Measurements from ENCODE around the gene LIX1L. TPM values are rescaled to one million over a fixed set of nuclear protein-coding genes. Genes with fewer than 3 reads are reported as not detected.

LIX1L gene
- total and polyA plus RNA-seq, 2 donors: 13.1 to 22.0 TPM

- H3K4me1 ChIP-seq (ENCODE audit: control insufficient read depth in 2 of 2, insufficient read depth in 2 of 2, low read length in 2 of 2): no peaks in the 10 kb centered on the region
- 89% methylated on average over 5 of the region's 5 CpGs for WGBS
- DNase-seq (ENCODE audit: low read depth in 6 of 9, low spot score in 9 of 9): no peak
- H3K4me3 ChIP-seq (ENCODE audit: low read length in 2 of 2): no peak overlapping the region
- no peaks in the 10 kb centered on the region for H3K9me3 ChIP-seq (ENCODE audit: control insufficient read depth in 2 of 2, insufficient read depth in 1 of 2, low read length in 1 of 2)
- no peak overlapping the region for H3K27ac ChIP-seq (ENCODE audit: low read depth in 1 of 2, low read length in 1 of 2)
- H3K36me3 ChIP-seq (ENCODE audit: control insufficient read depth in 2 of 2, insufficient read depth in 2 of 2, low read length in 1 of 2): no peaks in the 10 kb centered on the region
- H3K27me3 ChIP-seq (ENCODE audit: control insufficient read depth in 2 of 2, insufficient read depth in 1 of 2, low read length in 1 of 2): no peaks in the 10 kb centered on the region
These were observed 59.1 kb downstream of the LIX1L start for GRCh38 chr1:145898756-145899155.

GRCh38 chr1:145897969-145898368 is 59.8 kb downstream of the LIX1L start:
- WGBS: 91% methylated on average over 1 of the region's 1 CpG
- no peaks in the 10 kb centered on the region for H3K36me3 ChIP-seq (ENCODE audit: control insufficient read depth in 2 of 2, insufficient read depth in 2 of 2, low read length in 1 of 2)
- H3K27me3 ChIP-seq (ENCODE audit: control insufficient read depth in 2 of 2, insufficient read depth in 1 of 2, low read length in 1 of 2): no peaks in the 10 kb centered on the region
- H3K4me3 ChIP-seq (ENCODE audit: low read length in 2 of 2): no peak overlapping the region
- H3K4me1 ChIP-seq (ENCODE audit: control insufficient read depth in 2 of 2, insufficient read depth in 2 of 2, low read length in 2 of 2): no peaks in the 10 kb centered on the region
- H3K27ac ChIP-seq (ENCODE audit: low read depth in 1 of 2, low read length in 1 of 2): no peak overlapping the region
- no peaks in the 10 kb centered on the region for H3K9me3 ChIP-seq (ENCODE audit: control insufficient read depth in 2 of 2, insufficient read depth in 1 of 2, low read length in 1 of 2)
- no peak for DNase-seq (ENCODE audit: low read depth in 6 of 9, low spot score in 9 of 9)

GRCh38 chr1:145895471-145895870 is 62.3 kb downstream of the LIX1L start:
- no peaks in the 10 kb centered on the region for H3K27me3 ChIP-seq (ENCODE audit: control insufficient read depth in 2 of 2, insufficient read depth in 1 of 2, low read length in 1 of 2)
- WGBS: 93% methylated on average over 1 of the region's 1 CpG
- no peak overlapping the region for H3K4me3 ChIP-seq (ENCODE audit: low read length in 2 of 2)
- no peak for DNase-seq (ENCODE audit: low read depth in 6 of 9, low spot score in 9 of 9)
- no peak overlapping the region for H3K27ac ChIP-seq (ENCODE audit: low read depth in 1 of 2, low read length in 1 of 2)
- no peaks in the 10 kb centered on the region for H3K36me3 ChIP-seq (ENCODE audit: control insufficient read depth in 2 of 2, insufficient read depth in 2 of 2, low read length in 1 of 2)
- peaks cover 0 to 5% of the 10 kb centered on the region in 2 donors for H3K4me1 ChIP-seq (ENCODE audit: control insufficient read depth in 2 of 2, insufficient read depth in 2 of 2, low read length in 2 of 2)
- no peaks in the 10 kb centered on the region for H3K9me3 ChIP-seq (ENCODE audit: control insufficient read depth in 2 of 2, insufficient read depth in 1 of 2, low read length in 1 of 2)

GRCh38 chr1:145893306-145894055 is 64.3 kb downstream of the LIX1L start:
- Histone ChIP-seq H3K27me3 (ENCODE audit: control insufficient read depth in 2 of 2, insufficient read depth in 1 of 2, low read length in 1 of 2) (no peaks in the 10 kb centered on the region), H3K4me1 (ENCODE audit: control insufficient read depth in 2 of 2, insufficient read depth in 2 of 2, low read length in 2 of 2) (peaks cover 0 to 5% of the 10 kb centered on the region in 2 donors), H3K9me3 (ENCODE audit: control insufficient read depth in 2 of 2, insufficient read depth in 1 of 2, low read length in 1 of 2) (no peaks in the 10 kb centered on the region), H3K4me3 (ENCODE audit: low read length in 2 of 2) (no peak overlapping the region), H3K36me3 (ENCODE audit: control insufficient read depth in 2 of 2, insufficient read depth in 2 of 2, low read length in 1 of 2) (no peaks in the 10 kb centered on the region), H3K27ac (ENCODE audit: low read depth in 1 of 2, low read length in 1 of 2) (no peak overlapping the region)
- no peak for DNase-seq (ENCODE audit: low read depth in 6 of 9, low spot score in 9 of 9)
- 96% methylated on average over 7 of the region's 7 CpGs for WGBS

- H3K4me3 ChIP-seq (ENCODE audit: low read length in 2 of 2): no peak overlapping the region
These were observed 65.2 kb downstream of the LIX1L start for GRCh38 chr1:145892486-145893087.

GRCh38 chr1:145891587-145892485 is 66.0 kb downstream of the LIX1L start:
- peak overlapping the region; percentile 28 to 83 for H3K27ac ChIP-seq (ENCODE audit: low read depth in 1 of 2, low read length in 1 of 2)
- no peaks in the 10 kb centered on the region for H3K36me3 ChIP-seq (ENCODE audit: control insufficient read depth in 2 of 2, insufficient read depth in 2 of 2, low read length in 1 of 2)
- H3K4me3 ChIP-seq (ENCODE audit: low read length in 2 of 2): no peak overlapping the region
- H3K9me3 ChIP-seq (ENCODE audit: control insufficient read depth in 2 of 2, insufficient read depth in 1 of 2, low read length in 1 of 2): no peaks in the 10 kb centered on the region
- peaks cover 0 to 2% of the 10 kb centered on the region in 2 donors for H3K27me3 ChIP-seq (ENCODE audit: control insufficient read depth in 2 of 2, insufficient read depth in 1 of 2, low read length in 1 of 2)
- 29% methylated on average over 6 of the region's 6 CpGs for WGBS
- peaks cover 0 to 5% of the 10 kb centered on the region in 2 donors for H3K4me1 ChIP-seq (ENCODE audit: control insufficient read depth in 2 of 2, insufficient read depth in 2 of 2, low read length in 2 of 2)
- DNase-seq (ENCODE audit: low read depth in 6 of 9, low spot score in 9 of 9): peak in 7 of 9 donors; percentile 23 to 61 (median 29)

More at GRCh38 chr1:145892486-145893087, 65.2 kb downstream of the LIX1L start:
- Histone ChIP-seq H3K9me3 (ENCODE audit: control insufficient read depth in 2 of 2, insufficient read depth in 1 of 2, low read length in 1 of 2) (no peaks in the 10 kb centered on the region), H3K4me1 (ENCODE audit: control insufficient read depth in 2 of 2, insufficient read depth in 2 of 2, low read length in 2 of 2) (peaks cover 0 to 5% of the 10 kb centered on the region in 2 donors), H3K27ac (ENCODE audit: low read depth in 1 of 2, low read length in 1 of 2) (peak overlapping the region; percentile 28 to 83), H3K36me3 (ENCODE audit: control insufficient read depth in 2 of 2, insufficient read depth in 2 of 2, low read length in 1 of 2) (no peaks in the 10 kb centered on the region), H3K27me3 (ENCODE audit: control insufficient read depth in 2 of 2, insufficient read depth in 1 of 2, low read length in 1 of 2) (no peaks in the 10 kb centered on the region)
- DNase-seq (ENCODE audit: low read depth in 6 of 9, low spot score in 9 of 9): no peak
- WGBS: 92% methylated on average over 3 of the region's 3 CpGs

- peak overlapping the region in 1 of 2 donors; percentile 25 for H3K27ac ChIP-seq (ENCODE audit: low read depth in 1 of 2, low read length in 1 of 2)
- no peaks in the 10 kb centered on the region for H3K36me3 ChIP-seq (ENCODE audit: control insufficient read depth in 2 of 2, insufficient read depth in 2 of 2, low read length in 1 of 2)
- WGBS: 95% methylated on average over 1 of the region's 1 CpG
- no peak overlapping the region for H3K4me3 ChIP-seq (ENCODE audit: low read length in 2 of 2)
- peaks cover 0 to 7% of the 10 kb centered on the region in 2 donors for H3K27me3 ChIP-seq (ENCODE audit: control insufficient read depth in 2 of 2, insufficient read depth in 1 of 2, low read length in 1 of 2)
- DNase-seq (ENCODE audit: low read depth in 6 of 9, low spot score in 9 of 9): no peak
- H3K4me1 ChIP-seq (ENCODE audit: control insufficient read depth in 2 of 2, insufficient read depth in 2 of 2, low read length in 2 of 2): peaks cover 0 to 10% of the 10 kb centered on the region in 2 donors
- H3K9me3 ChIP-seq (ENCODE audit: control insufficient read depth in 2 of 2, insufficient read depth in 1 of 2, low read length in 1 of 2): no peaks in the 10 kb centered on the region
These were observed 66.7 kb downstream of the LIX1L start for GRCh38 chr1:145891143-145891542.

GRCh38 chr1:145889722-145890121 is 68.1 kb downstream of the LIX1L start:
- DNase-seq (ENCODE audit: low read depth in 6 of 9, low spot score in 9 of 9): no peak
- 97% methylated on average over 3 of the region's 3 CpGs for WGBS
- Histone ChIP-seq H3K36me3 (ENCODE audit: control insufficient read depth in 2 of 2, insufficient read depth in 2 of 2, low read length in 1 of 2) (no peaks in the 10 kb centered on the region), H3K4me3 (ENCODE audit: low read length in 2 of 2) (no peak overlapping the region), H3K27ac (ENCODE audit: low read depth in 1 of 2, low read length in 1 of 2) (no peak overlapping the region), H3K4me1 (ENCODE audit: control insufficient read depth in 2 of 2, insufficient read depth in 2 of 2, low read length in 2 of 2) (peaks cover 2 to 16% of the 10 kb centered on the region in 2 donors), H3K27me3 (ENCODE audit: control insufficient read depth in 2 of 2, insufficient read depth in 1 of 2, low read length in 1 of 2) (peaks cover 3 to 20% of the 10 kb centered on the region in 2 donors), H3K9me3 (ENCODE audit: control insufficient read depth in 2 of 2, insufficient read depth in 1 of 2, low read length in 1 of 2) (no peaks in the 10 kb centered on the region)

Measured in thymus (tissue), 11 donors.